HepG2 (cell line): ENCODE measurements around the gene ASH1L. TPM values are rescaled to one million over a fixed set of nuclear protein-coding genes. Genes with fewer than 3 reads are reported as not detected.
"Not testable (repeated sequence)": the region's sequence is repeated elsewhere in the genome, so short reads cannot be mapped to it uniquely, and the experiment has no call there.

Source experiments
- ATAC-seq: fragments of 200-7000 bp; cut with Tn5 transposase; 3 replicates; pipeline ENCODE4 v1.9.1; 2020; ENCODE audit warnings: mild to moderate bottlenecking, moderate library complexity
- BruUV-seq: library from RNA; stranded (reverse); fragments of 400-500 nt; replicated peaks from 2 replicates; lab custom pipeline; 2021; lab: Mats Ljungman, UMichigan
- CTCF ChIA-PET: fragments of 300-600 bp; formaldehyde crosslinking; extraction: SDS; loops from one replicate; lab custom pipeline; 2021; ENCODE audit warnings: low total read pairs, inconsistent platforms, low intra/inter-chr PET ratio; lab: Yijun Ruan, JAX
- POLR2A ChIA-PET: fragments of 350-600 bp; sonication (Branson Sonifier 250); formaldehyde crosslinking; loops from one replicate; lab custom pipeline; 2020; ENCODE audit warnings: antibody characterized with exemption, inconsistent platforms; lab: Yijun Ruan, JAX
- DNase-seq: peaks from one replicate; pipeline ENCODE4 v3.0.0-alpha.2; 2015; ENCODE audit warnings: low spot score
- FAIRE-seq: peaks from 3 replicates; lab custom pipeline; 2011; peaks lifted over from hg19 to GRCh38; lab: Jason Lieb, UNC
- H2AFZ ChIP-seq: one replicate; pipeline ENCODE4 v1.6.1; 2011; ENCODE audit warnings: low read length, inconsistent platforms
- H3K27ac ChIP-seq: fragments of 300-600 bp; 3 replicates; pipeline ENCODE4 v1.8.0; 2011; ENCODE audit warnings: mixed run types, mild to moderate bottlenecking, mixed read lengths, low read length, inconsistent platforms; ENCODE audit not compliant: insufficient read depth; ENCODE audit errors: extremely low read length
- H3K27me3 ChIP-seq, 2 experiments: fragments of 200-600 bp in 1 of 2; 2 replicates in 1 of 2; 3 replicates in 1 of 2; pipeline versions ENCODE4 v1.6.0 to v1.8.0; 2011; ENCODE audit warnings: low read length in 2 of 2, mild to moderate bottlenecking in 2 of 2, moderate library complexity in 2 of 2, inconsistent platforms in 1 of 2; ENCODE audit not compliant: insufficient read depth in 2 of 2, control insufficient read depth in 1 of 2
- H3K36me3 ChIP-seq, 2 experiments: fragments of 200-600 bp in 1 of 2; replicated peaks in 1 of 2; 2 replicates in 1 of 2; 3 replicates in 1 of 2; pipeline versions ENCODE4 v1.5.1 to v1.8.0; 2011; ENCODE audit warnings: low read length in 2 of 2, inconsistent platforms in 1 of 2; ENCODE audit not compliant: insufficient read depth in 2 of 2, control insufficient read depth in 1 of 2
- H3K4me1 ChIP-seq: 2 replicates; pipeline ENCODE4 v1.5.1; 2012; ENCODE audit warnings: low read length, inconsistent platforms; ENCODE audit not compliant: insufficient read depth
- H3K4me2 ChIP-seq: 2 replicates; pipeline ENCODE4 v1.6.0; 2011; ENCODE audit warnings: low read depth, low read length, inconsistent platforms
- H3K4me3 ChIP-seq, 3 experiments: fragments of 200-600 bp in 1 of 3; sonication (generic), shearing (Covaris generic) in 1 of 3; replicated peaks in 1 of 3; 2 replicates each; pipeline ENCODE4 v1.5.1; 2011 to 2016; ENCODE audit warnings: low read length in 3 of 3, inconsistent platforms in 2 of 3, low read depth in 2 of 3, mild to moderate bottlenecking in 2 of 3, control low read depth in 1 of 3, mixed read lengths in 1 of 3; ENCODE audit not compliant: insufficient read depth in 1 of 3
- H3K79me2 ChIP-seq: one replicate; pipeline ENCODE4 v1.6.1; 2011; ENCODE audit warnings: low read length, inconsistent platforms; ENCODE audit not compliant: insufficient read depth
- H3K9ac ChIP-seq: 2 replicates; pipeline ENCODE4 v1.6.0; 2011; ENCODE audit warnings: mild to moderate bottlenecking, low read depth, low read length, inconsistent platforms; ENCODE audit not compliant: insufficient read depth
- H3K9me3 ChIP-seq: 2 replicates; pipeline ENCODE4 v1.5.1; 2012; ENCODE audit warnings: mild to moderate bottlenecking, low read length
- H4K20me1 ChIP-seq: 2 replicates; pipeline ENCODE4 v1.6.0; 2011; ENCODE audit warnings: inconsistent platforms, mild to moderate bottlenecking, low read length, moderate library complexity; ENCODE audit not compliant: insufficient read depth
- MAFF ChIP-seq: IDR thresholded peaks from 2 replicates; pipeline ENCODE4 v1.6.1; 2011; ENCODE audit warnings: low read depth, low read length, improper control_type of control experiment
- MAFK ChIP-seq, 2 experiments: IDR thresholded peaks in 1 of 2; conservative IDR thresholded peaks in 1 of 2; 2 replicates each; pipeline ENCODE4 v1.6.1; 2011; ENCODE audit warnings: improper control_type of control experiment in 2 of 2, low read length in 2 of 2
- WGBS: methylation state at CpG from one replicate; pipeline ENCODE4 v1.1.6; 2017; ENCODE audit warnings: low lambda C conversion rate; 5-methylcytosine and 5-hydroxymethylcytosine counted together
- in situ Hi-C: cut with HindIII; loops from 2 replicates; pipeline ENCODE4 v1.10.0; 2017; ENCODE audit warnings: low pct_unique_long_range_greater_than_20kb; ENCODE audit not compliant: extremely low pct_ligation_motif_present
- intact Hi-C: fragments of 100-400 bp; cut with micrococcal nuclease; formaldehyde crosslinking; loops from one replicate; pipeline ENCODE4 v1.10.0; 2022; ENCODE audit not compliant: unreplicated experiment
- polyA plus RNA-seq, 8 experiments: library from polyadenylated mRNA; depleted of rRNA in 3 of 8; stranded (reverse) in 7 of 8; unstranded in 1 of 8; fragments of >200 nt; fragmentation: Illumina TruSeq in 4 of 8; extraction: Trizol in 4 of 8; gene quantifications; 2 replicates each; pipeline versions ENCODE4 v1.2.1 to v1.2.3, GENCODE V29; 2011 to 2016; ENCODE audit warnings: low read depth in 4 of 8, missing spikeins in 1 of 8, mixed read lengths in 1 of 8; ENCODE audit not compliant: insufficient read depth in 1 of 8
- total RNA-seq, 5 experiments: library from RNA; depleted of rRNA; stranded (reverse); fragments of >200 nt; fragmentation: Illumina TruSeq; extraction: Trizol; gene quantifications; 2 replicates each; pipeline ENCODE4 v1.2.3, GENCODE V29; 2016; ENCODE audit warnings: low read depth in 1 of 5
- TF ChIP-seq, protein P1 (sequence below): sonication (generic); formaldehyde crosslinking; IDR thresholded peaks from 2 replicates; pipeline ENCODE4 v1.5.0; 2020; ENCODE audit warnings: missing genetic modification reagents

ASH1L gene
- total and polyA plus RNA-seq, 2 of the 13 experiments (the other 11 are each of a cell fraction or from before 2014, with no cell fraction given): 10.2 to 15.3 TPM

- no peak overlapping the region for H2AFZ ChIP-seq
- 99% methylated on average over 4 of the region's 4 CpGs for WGBS
- no TSS peak for BruUV-seq
- in situ Hi-C loops: no loop called here
- CTCF ChIA-PET: no interaction called here
- ATAC-seq: no peak
- H3K9me3 ChIP-seq: no peaks in the 10 kb centered on the region
- FAIRE-seq: no peak
- H3K27ac ChIP-seq: no peak overlapping the region
- no peaks in the 10 kb centered on the region for H3K27me3 ChIP-seq
- H3K4me2 ChIP-seq: no peak overlapping the region
- intact Hi-C loops: no loop called here
- H3K4me1 ChIP-seq: no peaks in the 10 kb centered on the region; the same call in 1 of the 2 replicates
- H3K79me2 ChIP-seq: peaks cover 17% of the 10 kb centered on the region
- H3K9ac ChIP-seq: no peak overlapping the region
- H4K20me1 ChIP-seq: no peaks in the 10 kb centered on the region
- POLR2A ChIA-PET: no interaction called here
- no peak overlapping the region for H3K4me3 ChIP-seq
- no peaks in the 10 kb centered on the region; a peak in 1 of 5 replicates for H3K36me3 ChIP-seq
- TF ChIP-seq, protein P1, sequence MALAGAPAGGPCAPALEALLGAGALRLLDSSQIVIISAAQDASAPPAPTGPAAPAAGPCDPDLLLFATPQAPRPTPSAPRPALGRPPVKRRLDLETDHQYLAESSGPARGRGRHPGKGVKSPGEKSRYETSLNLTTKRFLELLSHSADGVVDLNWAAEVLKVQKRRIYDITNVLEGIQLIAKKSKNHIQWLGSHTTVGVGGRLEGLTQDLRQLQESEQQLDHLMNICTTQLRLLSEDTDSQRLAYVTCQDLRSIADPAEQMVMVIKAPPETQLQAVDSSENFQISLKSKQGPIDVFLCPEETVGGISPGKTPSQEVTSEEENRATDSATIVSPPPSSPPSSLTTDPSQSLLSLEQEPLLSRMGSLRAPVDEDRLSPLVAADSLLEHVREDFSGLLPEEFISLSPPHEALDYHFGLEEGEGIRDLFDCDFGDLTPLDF (CRISPR knock-in tag): no peak
- TF ChIP-seq MAFF (peak; percentile 81), MAFK (conservative IDR thresholded peaks at IDR 0.05 in 1 of 2, IDR thresholded peaks at IDR 0.05 in 1 of 2; ENCODE audit: low read length in 2 of 2) (peak; percentile 71 to 90)
- DNase-seq: no peak
Measured at GRCh38 chr1:155487541-155487940, 75.1 kb downstream of the ASH1L start.

DNA sequence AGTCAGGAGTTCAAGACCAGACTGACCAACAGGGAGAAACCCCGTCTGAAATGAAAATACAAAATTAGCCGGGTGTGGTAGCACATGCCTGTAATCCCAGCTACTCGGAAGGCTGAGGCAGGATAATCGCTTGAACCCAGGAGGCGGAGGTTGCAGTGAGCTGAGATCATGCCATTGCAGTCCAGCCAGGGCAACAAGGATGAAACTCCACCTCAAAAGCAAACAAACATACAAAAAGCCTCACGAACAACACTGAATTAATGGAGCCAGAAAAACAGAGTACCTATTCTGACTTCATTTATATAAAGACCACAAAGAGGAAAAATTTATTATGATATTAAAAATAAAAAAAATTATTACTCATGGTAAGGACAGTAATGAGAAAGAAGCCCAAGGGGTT, 75.7 kb downstream of the ASH1L start:
- H3K27ac ChIP-seq, H3K27me3 ChIP-seq, H3K9ac ChIP-seq, H3K9me3 ChIP-seq, CTCF ChIA-PET, H4K20me1 ChIP-seq, H3K4me2 ChIP-seq, H3K4me3 ChIP-seq, BruUV-seq, POLR2A ChIA-PET, H2AFZ ChIP-seq, intact Hi-C loops, in situ Hi-C loops, FAIRE-seq, H3K36me3 ChIP-seq, ATAC-seq, DNase-seq, H3K4me1 ChIP-seq: not testable (repeated sequence)
- peaks cover 14% of the 10 kb centered on the region for H3K79me2 ChIP-seq
- WGBS: 86% methylated on average over 6 of the region's 6 CpGs
